Left ventricle myocardium inferior (tissue), 1 donor: ENCODE results near the gene CDC27. TPM values are rescaled to one million over a fixed set of nuclear protein-coding genes. Genes with fewer than 3 reads are reported as not detected.
A peak's percentile ranks its signal among the peaks of the same experiment; 100 is the strongest.

Experiments
- DNase-seq: peaks from one replicate; pipeline ENCODE4 v3.0.0-alpha.2; 2020
- H3K27ac ChIP-seq: fragments of 200-600 bp; replicated peaks from 2 replicates; pipeline ENCODE4 v1.8.0; 2021
- H3K27me3 ChIP-seq: fragments of 200-600 bp; 2 replicates; pipeline ENCODE4 v1.8.0; 2021; ENCODE audit warnings: low read depth
- H3K36me3 ChIP-seq: fragments of 200-600 bp; 2 replicates; pipeline ENCODE4 v1.8.0; 2021
- H3K4me1 ChIP-seq: fragments of 200-600 bp; 2 replicates; pipeline ENCODE4 v1.8.0; 2021
- H3K4me3 ChIP-seq: fragments of 200-600 bp; 2 replicates; pipeline ENCODE4 v1.8.0; 2021; ENCODE audit warnings: mild to moderate bottlenecking, moderate library complexity
- H3K9me3 ChIP-seq: fragments of 200-600 bp; replicated peaks from 2 replicates; pipeline ENCODE4 v1.8.0; 2021
- CTCF ChIP-seq: fragments of 200-600 bp; IDR thresholded peaks from 2 replicates; pipeline ENCODE4 v1.8.0; 2021; ENCODE audit warnings: antibody characterized with exemption, mild to moderate bottlenecking, borderline replicate concordance
- intact Hi-C: fragments of 100-400 bp; cut with micrococcal nuclease; formaldehyde crosslinking; loops from one replicate; pipeline ENCODE4 v1.11.0; 2022
- total RNA-seq: library from RNA; stranded (reverse); fragmentation: NEBNext Ultra II Directional; extraction: Animal tissue kit (Norgen Biotek cat#: 25700); gene quantifications from one replicate; pipeline ENCODE4 v1.2.1, GENCODE V29; 2021
- donor health status: DM: no; HTN: yes; CAD: no; lungs with severe emphysema.

The CDC27 gene
- total RNA-seq, 1 donor from 2014 or later, result 92.4 TPM

GRCh38 chr17:47212458-47212857 is 23.4 kb upstream of the CDC27 start:
- no peak overlapping the region for H3K27ac ChIP-seq
- no peak for DNase-seq
- intact Hi-C loops, result no loop called here
- H3K4me3 ChIP-seq, result no peak overlapping the region
- H3K27me3 ChIP-seq, result no peaks in the 10 kb centered on the region
- TF ChIP-seq CTCF, result no peak
- H3K4me1 ChIP-seq, result peaks cover 34% of the 10 kb centered on the region
- H3K36me3 ChIP-seq, result no peaks in the 10 kb centered on the region
- H3K9me3 ChIP-seq, result no peaks in the 10 kb centered on the region

GRCh38 chr17:47210779-47211178 is 21.7 kb upstream of the CDC27 start:
- no peak for TF ChIP-seq CTCF
- intact Hi-C loops, result no loop called here
- H3K4me3 ChIP-seq, result peak overlapping the region; percentile 22
- H3K36me3 ChIP-seq, result no peaks in the 10 kb centered on the region
- H3K27me3 ChIP-seq, result no peaks in the 10 kb centered on the region
- no peaks in the 10 kb centered on the region for H3K9me3 ChIP-seq
- H3K4me1 ChIP-seq, result peaks cover 33% of the 10 kb centered on the region
- H3K27ac ChIP-seq, result peak overlapping the region; percentile 50
- DNase-seq, result no peak

- DNase-seq, result no peak
- Histone ChIP-seq H3K4me3 (peak overlapping the region; percentile 22), H3K9me3 (no peaks in the 10 kb centered on the region), H3K4me1 (peaks cover 40% of the 10 kb centered on the region), H3K36me3 (no peaks in the 10 kb centered on the region), H3K27ac (peak overlapping the region; percentile 50), H3K27me3 (no peaks in the 10 kb centered on the region)
- no peak for TF ChIP-seq CTCF
- intact Hi-C loops, result no loop called here
Measured at GRCh38 chr17:47210105-47210504, 21.0 kb upstream of the CDC27 start.

- Histone ChIP-seq H3K9me3 (no peaks in the 10 kb centered on the region), H3K4me1 (peaks cover 46% of the 10 kb centered on the region), H3K36me3 (no peaks in the 10 kb centered on the region), H3K4me3 (peak overlapping the region; percentile 22), H3K27me3 (no peaks in the 10 kb centered on the region), H3K27ac (peak overlapping the region; percentile 50)
- intact Hi-C loops, result no loop called here
- DNase-seq, result no peak
- TF ChIP-seq CTCF, result no peak
Measured at GRCh38 chr17:47209499-47209898, 20.4 kb upstream of the CDC27 start.

GRCh38 chr17:47208744-47209488 is 19.8 kb upstream of the CDC27 start, which contains the start of gene MYL4:
MYL4 (plus strand) TSS chr17:47209348; CDS start chr17:47209423, 75 bp downstream.
- peak within 1 kb of the TSS; percentile 50 for H3K27ac ChIP-seq

More at GRCh38 chr17:47208744-47209488, 19.8 kb upstream of the CDC27 start, which contains the start of gene MYL4:
- peak within 1 kb of the TSS; percentile 22 for H3K4me3 ChIP-seq
- no peaks in the 10 kb centered on the region for H3K36me3 ChIP-seq
- no peak for DNase-seq
- H3K27me3 ChIP-seq, result no peaks in the 10 kb centered on the region
- no peaks in the 10 kb centered on the region for H3K9me3 ChIP-seq
- peaks cover 52% of the 10 kb centered on the region for H3K4me1 ChIP-seq
- intact Hi-C loops, result no loop called here
- no peak for TF ChIP-seq CTCF
